IPS-20b (cell line): Measurements from ENCODE around the gene FGD6.
"Not testable (repeated sequence)": the region's sequence is repeated elsewhere in the genome, so short reads cannot be mapped to it uniquely, and the experiment has no call there.

Experiments
- H3K27ac ChIP-seq: one replicate; pipeline ENCODE4 v1.5.1; 2013; ENCODE audit warnings: low read length
- H3K27me3 ChIP-seq: 2 replicates; pipeline ENCODE4 v1.6.1; 2013; ENCODE audit warnings: mild to moderate bottlenecking, low read length, inconsistent platforms; ENCODE audit not compliant: insufficient read depth
- H3K36me3 ChIP-seq: 2 replicates; pipeline ENCODE4 v1.6.1; 2013; ENCODE audit warnings: low read depth, mild to moderate bottlenecking, inconsistent platforms, low read length, moderate library complexity; ENCODE audit not compliant: insufficient read depth
- H3K4me1 ChIP-seq: 2 replicates; pipeline ENCODE4 v1.6.1; 2013; ENCODE audit warnings: mild to moderate bottlenecking, control low read depth, inconsistent platforms, low read length, moderate library complexity; ENCODE audit not compliant: insufficient read depth
- H3K4me3 ChIP-seq: 2 replicates; pipeline ENCODE4 v1.5.1; 2013; ENCODE audit warnings: mild to moderate bottlenecking, low read length, inconsistent platforms
- H3K9ac ChIP-seq: 2 replicates; pipeline ENCODE4 v1.6.1; 2013; ENCODE audit warnings: low read depth, mild to moderate bottlenecking, inconsistent platforms, low read length, moderate library complexity
- H3K9me3 ChIP-seq: 2 replicates; pipeline ENCODE4 v1.6.1; 2013; ENCODE audit warnings: mild to moderate bottlenecking, low read depth, low read length, inconsistent platforms; ENCODE audit not compliant: insufficient read depth

The FGD6 gene

GRCh38 chr12:95204141-95204866 lies 13.0 kb downstream of the FGD6 start:
- Histone ChIP-seq H3K9me3 (no peaks in the 10 kb centered on the region), H3K27me3 (no peaks in the 10 kb centered on the region), H3K4me3 (no peak overlapping the region), H3K9ac (peak overlapping the region; percentile 15; the same call in 1 of the 2 replicates), H3K4me1 (peaks cover 73% of the 10 kb centered on the region), H3K36me3 (peaks cover 21% of the 10 kb centered on the region; the same call in 1 of the 2 replicates), H3K27ac (peak overlapping the region; percentile 61)

GRCh38 chr12:95203487-95204030 lies 13.7 kb downstream of the FGD6 start:
- Histone ChIP-seq H3K36me3 (peaks cover 15% of the 10 kb centered on the region; the same call in 1 of the 2 replicates), H3K4me3 (no peak overlapping the region), H3K4me1 (peaks cover 72% of the 10 kb centered on the region), H3K9ac (peak overlapping the region; percentile 15; the same call in 1 of the 2 replicates), H3K27me3 (no peaks in the 10 kb centered on the region), H3K9me3 (no peaks in the 10 kb centered on the region), H3K27ac (no peak overlapping the region)

GRCh38 chr12:95202691-95203486 lies 14.4 kb downstream of the FGD6 start:
- Histone ChIP-seq H3K9ac (peak overlapping the region; percentile 10; the same call in 1 of the 2 replicates), H3K36me3 (0 out of 2 replicates have a peak, but pooled peaks cover 12% of the 10 kb centered on the region), H3K9me3 (no peaks in the 10 kb centered on the region; the same call in 1 of the 2 replicates), H3K4me1 (peaks cover 68% of the 10 kb centered on the region), H3K27me3 (no peaks in the 10 kb centered on the region), H3K27ac (no peak overlapping the region), H3K4me3 (no peak overlapping the region)

- no peak overlapping the region for H3K4me3 ChIP-seq
- H3K4me1 ChIP-seq, result peaks cover 57% of the 10 kb centered on the region
- no peaks in the 10 kb centered on the region; the same call in 1 of the 2 replicates for H3K9me3 ChIP-seq
- H3K27me3 ChIP-seq, result no peaks in the 10 kb centered on the region
- no peak overlapping the region for H3K9ac ChIP-seq
- 0 out of 2 replicates have a peak, but pooled peaks cover 12% of the 10 kb centered on the region for H3K36me3 ChIP-seq
- H3K27ac ChIP-seq, result no peak overlapping the region
These were observed 16.1 kb downstream of the FGD6 start for GRCh38 chr12:95201056-95201670.

GRCh38 chr12:95200128-95200894 lies 17.0 kb downstream of the FGD6 start:
- H3K4me1 ChIP-seq, result peaks cover 48% of the 10 kb centered on the region
- H3K9ac ChIP-seq, result peak overlapping the region; percentile 0; the same call in 1 of the 2 replicates
- H3K9me3 ChIP-seq, result no peaks in the 10 kb centered on the region; the same call in 1 of the 2 replicates
- no peak overlapping the region for H3K4me3 ChIP-seq
- H3K27me3 ChIP-seq, result no peaks in the 10 kb centered on the region
- H3K36me3 ChIP-seq, result 0 out of 2 replicates have a peak, but pooled peaks cover 11% of the 10 kb centered on the region
- H3K27ac ChIP-seq, result no peak overlapping the region

- Histone ChIP-seq H3K27me3 (no peaks in the 10 kb centered on the region), H3K4me1 (peaks cover 43% of the 10 kb centered on the region), H3K9ac (peak overlapping the region; percentile 24; the same call in 1 of the 2 replicates), H3K36me3 (0 out of 2 replicates have a peak, but pooled peaks cover 8% of the 10 kb centered on the region), H3K27ac (no peak overlapping the region), H3K9me3 (no peaks in the 10 kb centered on the region; the same call in 1 of the 2 replicates), H3K4me3 (peak overlapping the region; percentile 9; the same call in 1 of the 2 replicates)
These were observed 18.4 kb downstream of the FGD6 start for GRCh38 chr12:95198914-95199313.

- Histone ChIP-seq H3K27ac (no peak overlapping the region), H3K27me3 (no peaks in the 10 kb centered on the region), H3K9me3 (no peaks in the 10 kb centered on the region; the same call in 1 of the 2 replicates), H3K36me3 (no peaks in the 10 kb centered on the region; the same call in 1 of the 2 replicates), H3K4me3 (no peak overlapping the region), H3K9ac (no peak overlapping the region), H3K4me1 (peaks cover 30% of the 10 kb centered on the region)
These were observed 19.6 kb downstream of the FGD6 start for GRCh38 chr12:95197636-95198035.

GRCh38 chr12:95196875-95197569 lies 20.2 kb downstream of the FGD6 start:
- H3K9me3 ChIP-seq, H3K36me3 ChIP-seq: not testable (repeated sequence)
- peaks cover 29% of the 10 kb centered on the region for H3K4me1 ChIP-seq

GRCh38 chr12:95195122-95195521 lies 22.1 kb downstream of the FGD6 start:
- no peaks in the 10 kb centered on the region; the same call in 1 of the 2 replicates for H3K36me3 ChIP-seq
- no peaks in the 10 kb centered on the region; the same call in 1 of the 2 replicates for H3K9me3 ChIP-seq
- no peak overlapping the region for H3K27ac ChIP-seq
- no peak overlapping the region for H3K9ac ChIP-seq
- peaks cover 13% of the 10 kb centered on the region; the same call in 1 of the 2 replicates for H3K4me1 ChIP-seq
- no peaks in the 10 kb centered on the region for H3K27me3 ChIP-seq
- H3K4me3 ChIP-seq, result no peak overlapping the region

More at GRCh38 chr12:95196875-95197569, 20.2 kb downstream of the FGD6 start:
- H3K27me3 ChIP-seq, H3K9ac ChIP-seq, H3K27ac ChIP-seq, H3K4me3 ChIP-seq: not testable (repeated sequence)

GRCh38 chr12:95193139-95193538 lies 24.1 kb downstream of the FGD6 start:
- H3K36me3 ChIP-seq, result peaks cover 7% of the 10 kb centered on the region; the same call in 1 of the 2 replicates
- peaks cover 15% of the 10 kb centered on the region for H3K4me1 ChIP-seq
- no peak overlapping the region for H3K9ac ChIP-seq
- no peak overlapping the region for H3K4me3 ChIP-seq
- no peaks in the 10 kb centered on the region; the same call in 1 of the 2 replicates for H3K9me3 ChIP-seq
- H3K27ac ChIP-seq, result no peak overlapping the region
- no peaks in the 10 kb centered on the region for H3K27me3 ChIP-seq
